Upper lobe of left lung (tissue), 6 donors: Measurements from ENCODE around the gene CLDN15. TPM values are rescaled to one million over a fixed set of nuclear protein-coding genes. Genes with fewer than 3 reads are reported as not detected.

Experiments used
- ATAC-seq, 2 donors: fragments of 200-7000 bp; cut with Tn5 transposase; one replicate each; pipeline ENCODE4 v1.9.1; 2022; ENCODE audit warnings: mild to moderate bottlenecking in 2 of 2, moderate library complexity in 2 of 2; ENCODE audit not compliant: low FRiP score in 2 of 2
- DNase-seq, 2 donors: peaks; one replicate each; pipeline ENCODE4 v3.0.0-alpha.2; 2019 to 2020
- H3K27ac ChIP-seq, 4 donors: fragments of 200-600 bp; sonication (generic); one replicate each; pipeline ENCODE4 v1.5.1; 2016 to 2019
- H3K27me3 ChIP-seq, 4 donors: fragments of 200-600 bp; sonication (generic); one replicate each; pipeline ENCODE4 v1.5.1; 2017 to 2019
- H3K36me3 ChIP-seq, 4 donors: fragments of 200-600 bp; sonication (generic); one replicate each; pipeline ENCODE4 v1.5.1; 2016 to 2019
- H3K4me1 ChIP-seq, 4 donors: fragments of 200-600 bp; sonication (generic); one replicate each; pipeline ENCODE4 v1.5.1; 2018 to 2019
- H3K4me3 ChIP-seq, 4 donors: fragments of 200-600 bp; sonication (generic); one replicate each; pipeline ENCODE4 v1.5.1; 2017 to 2019; ENCODE audit warnings: mild to moderate bottlenecking in 2 of 4, moderate library complexity in 1 of 4
- H3K9me3 ChIP-seq, 4 donors: fragments of 200-600 bp; sonication (generic); one replicate each; pipeline ENCODE4 v1.5.1; 2018 to 2019
- EP300 ChIP-seq, 4 donors: sonication (generic); formaldehyde crosslinking; IDR thresholded peaks; one replicate each; pipeline ENCODE4 v1.5.1; 2017; ENCODE audit warnings: antibody characterized with exemption in 4 of 4, control low read depth in 2 of 4
- POLR2A ChIP-seq, 4 donors: fragments of 450-650 bp; IDR thresholded peaks; one replicate each; pipeline ENCODE4 v1.5.1; 2016 to 2017; ENCODE audit warnings: antibody characterized with exemption in 4 of 4, mild to moderate bottlenecking in 2 of 4
- POLR2AphosphoS5 ChIP-seq, 2 donors: sonication (generic); formaldehyde crosslinking; IDR thresholded peaks; one replicate each; pipeline ENCODE4 v1.5.1; 2017; ENCODE audit warnings: antibody characterized with exemption in 2 of 2
- WGBS, 2 donors: methylation state at CpG; one replicate each; pipeline ENCODE4 v1.1.5; 2017 to 2018; 5-methylcytosine and 5-hydroxymethylcytosine counted together
- total RNA-seq, 6 donors: library from RNA; depleted of rRNA in 4 of 6; stranded (reverse); fragments of >200 nt in 4 of 6; gene quantifications; one replicate each; pipeline versions ENCODE4 v1.1.0 to v1.2.1, GENCODE V29; 2016 to 2021
- TF ChIP-seq, protein P1 (sequence below), 6 experiments: fragments of 450-650 bp in 4 of 6; fragments of 200-600 bp in 2 of 6; sonication (generic) in 2 of 6; IDR thresholded peaks; one replicate each; pipeline ENCODE4 v1.5.1; 2016 to 2019; ENCODE audit warnings: antibody characterized with exemption in 6 of 6
- donor health status: DM: no; HTN: no; CAD: no; lungs with moderate emphysema.
- donor health status: DM: no; HTN: yes; CAD: no; lungs with severe emphysema.

CLDN15 gene
- total RNA-seq, 6 donors from 2014 or later: 6.0 to 31.4 (median 8.8) TPM

DNA sequence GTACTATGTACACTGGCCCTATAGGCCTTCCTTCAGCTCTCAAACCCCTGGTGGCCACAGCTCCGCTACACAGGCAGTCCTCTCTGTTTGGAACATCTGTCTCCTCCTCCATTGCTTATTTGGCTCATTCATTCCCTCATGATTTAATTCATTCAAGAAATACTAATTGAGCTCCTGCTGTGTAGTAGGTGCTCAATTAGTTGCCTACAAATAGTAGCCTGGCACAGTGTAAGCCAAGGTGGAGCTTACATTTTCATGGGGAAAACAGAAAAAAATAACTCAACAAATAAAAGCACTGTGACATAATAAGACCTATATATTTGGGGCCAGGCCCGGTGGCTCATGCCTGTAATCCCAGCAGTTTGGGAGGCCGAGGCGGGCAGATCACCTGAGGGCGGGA lies 10.7 kb upstream of the CLDN15 start:
- ATAC-seq: no peak
- Histone ChIP-seq H3K27ac (no peak overlapping the region), H3K4me3 (no peak overlapping the region), H3K36me3 (peaks cover 0 to 21% (median 13%) of the 10 kb centered on the region in 4 donors), H3K27me3 (no peaks in the 10 kb centered on the region), H3K4me1 (peaks cover 31 to 47% (median 38%) of the 10 kb centered on the region in 4 donors), H3K9me3 (no peaks in the 10 kb centered on the region)
- WGBS, 2 donors: 95 to 98% methylated on average over 5 of the region's 5 CpGs
- no peak for DNase-seq
- TF ChIP-seq, protein P1, sequence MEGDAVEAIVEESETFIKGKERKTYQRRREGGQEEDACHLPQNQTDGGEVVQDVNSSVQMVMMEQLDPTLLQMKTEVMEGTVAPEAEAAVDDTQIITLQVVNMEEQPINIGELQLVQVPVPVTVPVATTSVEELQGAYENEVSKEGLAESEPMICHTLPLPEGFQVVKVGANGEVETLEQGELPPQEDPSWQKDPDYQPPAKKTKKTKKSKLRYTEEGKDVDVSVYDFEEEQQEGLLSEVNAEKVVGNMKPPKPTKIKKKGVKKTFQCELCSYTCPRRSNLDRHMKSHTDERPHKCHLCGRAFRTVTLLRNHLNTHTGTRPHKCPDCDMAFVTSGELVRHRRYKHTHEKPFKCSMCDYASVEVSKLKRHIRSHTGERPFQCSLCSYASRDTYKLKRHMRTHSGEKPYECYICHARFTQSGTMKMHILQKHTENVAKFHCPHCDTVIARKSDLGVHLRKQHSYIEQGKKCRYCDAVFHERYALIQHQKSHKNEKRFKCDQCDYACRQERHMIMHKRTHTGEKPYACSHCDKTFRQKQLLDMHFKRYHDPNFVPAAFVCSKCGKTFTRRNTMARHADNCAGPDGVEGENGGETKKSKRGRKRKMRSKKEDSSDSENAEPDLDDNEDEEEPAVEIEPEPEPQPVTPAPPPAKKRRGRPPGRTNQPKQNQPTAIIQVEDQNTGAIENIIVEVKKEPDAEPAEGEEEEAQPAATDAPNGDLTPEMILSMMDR (IDR thresholded peaks at IDR 0.05): no peak
- TF ChIP-seq POLR2AphosphoS5 (IDR thresholded peaks at IDR 0.05): no peak
- no peak for TF ChIP-seq POLR2A (IDR thresholded peaks at IDR 0.05)
- no peak for TF ChIP-seq EP300 (IDR thresholded peaks at IDR 0.05)

GRCh38 chr7:101245147-101245668 lies 7.6 kb upstream of the CLDN15 start:
- peaks cover 0 to 32% (median 20%) of the 10 kb centered on the region in 4 donors for H3K36me3 ChIP-seq
- H3K4me3 ChIP-seq: peak overlapping the region; percentile 79 to 90 (median 85)
- 27 to 66% methylated on average over 21 to 25 of the region's 32 CpGs for WGBS, 2 donors
- peaks cover 30 to 44% (median 43%) of the 10 kb centered on the region in 4 donors for H3K4me1 ChIP-seq
- H3K27me3 ChIP-seq: no peaks in the 10 kb centered on the region
- no peaks in the 10 kb centered on the region for H3K9me3 ChIP-seq
- peak overlapping the region; percentile 91 to 98 (median 95) for H3K27ac ChIP-seq
- no peak for DNase-seq
- TF ChIP-seq, protein P1 (IDR thresholded peaks at IDR 0.05): no peak
- peak in 1 of 4 donors; percentile 46 for TF ChIP-seq POLR2A (IDR thresholded peaks at IDR 0.05)
- ATAC-seq: no peak

DNA sequence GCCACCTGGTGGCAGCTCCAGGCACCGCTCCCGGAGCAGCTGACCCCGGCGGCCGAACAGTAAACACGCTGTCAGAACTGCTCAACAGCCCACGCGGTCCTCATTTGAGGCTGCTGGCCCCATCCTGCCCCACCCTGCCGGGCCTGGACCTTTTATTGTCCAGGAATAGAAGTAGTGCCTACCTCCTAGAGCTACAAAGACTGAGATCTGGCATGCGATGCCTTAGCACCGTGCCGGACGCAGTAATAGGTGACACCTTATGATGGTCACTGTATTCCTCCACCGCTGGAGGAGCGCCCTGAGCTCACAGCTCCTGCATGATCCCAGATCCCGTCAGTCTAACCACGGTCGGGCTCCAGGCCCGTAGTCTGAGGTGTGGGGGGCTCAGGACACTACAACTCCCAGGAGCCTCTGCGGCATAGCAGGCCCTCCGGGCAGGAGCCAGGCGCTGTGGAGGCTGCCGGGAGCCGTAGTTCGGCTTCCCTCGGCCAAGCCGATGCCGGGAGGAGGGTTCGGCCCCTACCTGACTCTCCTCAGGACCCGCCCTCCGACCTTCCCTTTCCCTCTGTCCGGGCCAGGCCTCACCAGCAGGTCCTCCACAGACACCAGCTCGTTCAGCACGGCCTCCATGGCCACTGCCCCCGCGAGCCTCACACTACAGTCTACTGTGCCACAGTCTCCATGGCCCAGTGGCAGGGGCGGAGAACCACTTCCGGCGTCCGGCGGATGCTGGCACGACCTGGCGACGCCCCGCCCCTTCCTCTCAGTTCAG lies 7.0 kb upstream of the CLDN15 start, which contains the start of gene FIS1:
FIS1 (minus strand) TSS at position 707 of the 772 bp plus-strand sequence; CDS start at position 630, 77 bp downstream.
- H3K9me3 ChIP-seq: no peaks in the 10 kb centered on the region
- ATAC-seq (peak; percentile 98 to 99), DNase-seq (peak; percentile 96 to 98)
- H3K4me3 ChIP-seq: peak within 1 kb of the TSS; percentile 79 to 90 (median 85)
- 0% methylated on average over 21 to 31 of the region's 45 CpGs for WGBS, 2 donors
- H3K4me1 ChIP-seq: peaks cover 32 to 48% (median 47%) of the 10 kb centered on the region in 4 donors
- peaks cover 3 to 36% (median 21%) of the 10 kb centered on the region in 4 donors for H3K36me3 ChIP-seq
- peak within 1 kb of the TSS; percentile 91 to 98 (median 95) for H3K27ac ChIP-seq
- no peaks in the 10 kb centered on the region for H3K27me3 ChIP-seq
- TF ChIP-seq POLR2A (IDR thresholded peaks at IDR 0.05) (peak in 3 of 4 donors; percentile 72 to 90 (median 87)), EP300 (IDR thresholded peaks at IDR 0.05) (no peak), POLR2AphosphoS5 (IDR thresholded peaks at IDR 0.05) (peak; percentile 91 to 96)
- TF ChIP-seq, protein P1 (IDR thresholded peaks at IDR 0.05): peak; percentile 92 to 96 (median 95)

GRCh38 chr7:101243646-101244374 lies 6.2 kb upstream of the CLDN15 start:
- ATAC-seq: peak in 1 of 2 donors; percentile 0
- TF ChIP-seq POLR2A (IDR thresholded peaks at IDR 0.05) (no peak), EP300 (IDR thresholded peaks at IDR 0.05) (no peak), POLR2AphosphoS5 (IDR thresholded peaks at IDR 0.05) (no peak)
- TF ChIP-seq, protein P1 (IDR thresholded peaks at IDR 0.05): no peak
- Histone ChIP-seq H3K36me3 (peaks cover 3 to 36% (median 19%) of the 10 kb centered on the region in 4 donors), H3K9me3 (no peaks in the 10 kb centered on the region), H3K4me1 (peaks cover 38 to 54% (median 52%) of the 10 kb centered on the region in 4 donors), H3K27ac (peak overlapping the region; percentile 91 to 98 (median 95)), H3K4me3 (peak overlapping the region; percentile 79 to 90 (median 85)), H3K27me3 (no peaks in the 10 kb centered on the region)
- WGBS, 2 donors: 20 to 25% methylated on average over 24 to 27 of the region's 28 CpGs
- no peak for DNase-seq
